Choroid plexus epithelial cell (primary cell): ENCODE measurements around the gene ZBTB3.

Experiments used
- DNase-seq: peaks from one replicate; pipeline ENCODE4 v3.0.0-alpha.2; 2010; ENCODE audit warnings: low read depth
- H3K4me3 ChIP-seq: 2 replicates; pipeline ENCODE4 v1.5.1; 2011; ENCODE audit warnings: low read depth, mild to moderate bottlenecking, control low read depth, low read length, moderate library complexity
- CTCF ChIP-seq: conservative IDR thresholded peaks from 2 replicates; pipeline ENCODE4 v1.5.1; 2011; ENCODE audit warnings: low read depth, mild to moderate bottlenecking, control low read depth, inconsistent platforms, low read length, moderate library complexity

The ZBTB3 gene

GRCh38 chr11:62791501-62792201, 37.7 kb upstream of the ZBTB3 start, which contains the start of gene TMEM223:
Gene TMEM223 (minus strand): TSS chr11:62792006. CDS start chr11:62791994, 12 bp downstream.
- TF ChIP-seq CTCF, result no peak
- peak within 1 kb of the TSS; percentile 92 for H3K4me3 ChIP-seq
- peak; percentile 84 for DNase-seq

- H3K4me3 ChIP-seq, result no peak overlapping the region
- no peak for TF ChIP-seq CTCF
Measured at GRCh38 chr11:62789576-62789975, 35.6 kb upstream of the ZBTB3 start.

GRCh38 chr11:62788991-62789390, 35.0 kb upstream of the ZBTB3 start:
- TF ChIP-seq CTCF, result no peak
- no peak overlapping the region for H3K4me3 ChIP-seq
- DNase-seq, result no peak

More at GRCh38 chr11:62789576-62789975, 35.6 kb upstream of the ZBTB3 start:
- DNase-seq, result no peak

- TF ChIP-seq CTCF, result peak; percentile 72
- DNase-seq, result peak; percentile 98
- peak within 1 kb of the TSS; percentile 98 for H3K4me3 ChIP-seq
Measured at GRCh38 chr11:62787005-62787759, 33.2 kb upstream of the ZBTB3 start, which contains the start of gene TMEM179B. Gene TMEM179B (plus strand): TSS chr11:62787402. CDS start chr11:62787432, 30 bp downstream.

- peak; percentile 98 for TF ChIP-seq CTCF
- peak overlapping the region; percentile 98 for H3K4me3 ChIP-seq
- DNase-seq, result peak; percentile 83
Measured at GRCh38 chr11:62786318-62787004, 32.5 kb upstream of the ZBTB3 start.

GRCh38 chr11:62782753-62783152, 28.8 kb upstream of the ZBTB3 start:
- no peak for DNase-seq
- H3K4me3 ChIP-seq, result no peak overlapping the region
- TF ChIP-seq CTCF, result no peak
